Neural progenitor cell (in vitro differentiated cells): Measurements from ENCODE around the gene ITGA5. TPM values are rescaled to one million over a fixed set of nuclear protein-coding genes. Genes with fewer than 3 reads are reported as not detected.
"Not testable (repeated sequence)": the region's sequence is repeated elsewhere in the genome, so short reads cannot be mapped to it uniquely, and the experiment has no call there.

ENCODE experiments used
- DNase-seq: peaks from one replicate; pipeline ENCODE4 v3.0.0-alpha.2; 2016; ENCODE audit warnings: low spot score
- H2AFZ ChIP-seq: fragments of 200-600 bp; sonication (generic); replicated peaks from 2 replicates; pipeline ENCODE4 v1.6.1; 2016; ENCODE audit warnings: antibody characterized with exemption
- H3F3A ChIP-seq: fragments of 200-600 bp; sonication (generic); 2 replicates; pipeline ENCODE4 v1.6.1; 2016; ENCODE audit warnings: antibody characterized with exemption, low read depth
- H3K27ac ChIP-seq: fragments of 200-600 bp; sonication (generic); 2 replicates; pipeline ENCODE4 v1.5.1; 2016; ENCODE audit warnings: mild to moderate bottlenecking
- H3K27me3 ChIP-seq: fragments of 200-600 bp; sonication (generic); 2 replicates; pipeline ENCODE4 v1.6.1; 2016; ENCODE audit warnings: mild to moderate bottlenecking, moderate library complexity
- H3K36me3 ChIP-seq: fragments of 200-600 bp; sonication (generic); 2 replicates; pipeline ENCODE4 v1.5.1; 2016
- H3K4me1 ChIP-seq: fragments of 200-600 bp; sonication (generic); 2 replicates; pipeline ENCODE4 v1.6.1; 2016; ENCODE audit warnings: mixed run types
- H3K4me2 ChIP-seq: fragments of 200-600 bp; sonication (generic); 2 replicates; pipeline ENCODE4 v1.6.1; 2016
- H3K4me3 ChIP-seq: fragments of 200-600 bp; sonication (generic); 2 replicates; pipeline ENCODE4 v1.5.1; 2016
- H3K79me2 ChIP-seq: fragments of 200-600 bp; sonication (generic); 2 replicates; pipeline ENCODE4 v1.6.1; 2016; ENCODE audit warnings: low read depth
- H3K9ac ChIP-seq: fragments of 200-600 bp; sonication (generic); 2 replicates; pipeline ENCODE4 v1.6.1; 2016
- H3K9me3 ChIP-seq: fragments of 200-600 bp; sonication (generic); 2 replicates; pipeline ENCODE4 v1.5.1; 2016; ENCODE audit warnings: low read depth
- H4K20me1 ChIP-seq: fragments of 200-600 bp; sonication (generic); 2 replicates; pipeline ENCODE4 v1.6.1; 2016; ENCODE audit warnings: low read depth
- H3K27ac Mint-ChIP-seq: 3 replicates; pipeline ENCODE4 v1.8.0; 2021; ENCODE audit warnings: mixed read lengths
- H3K27me3 Mint-ChIP-seq: 2 replicates; pipeline ENCODE4 v1.8.0; 2022; ENCODE audit warnings: low read depth, mild to moderate bottlenecking, inconsistent platforms, moderate library complexity, mixed read lengths; ENCODE audit not compliant: insufficient read depth
- H3K36me3 Mint-ChIP-seq: 3 replicates; pipeline ENCODE4 v1.8.0; 2021; ENCODE audit warnings: mixed read lengths
- H3K4me1 Mint-ChIP-seq: 3 replicates; pipeline ENCODE4 v1.8.0; 2021; ENCODE audit warnings: mixed read lengths
- H3K4me3 Mint-ChIP-seq: 3 replicates; pipeline ENCODE4 v1.8.0; 2021; ENCODE audit warnings: mild to moderate bottlenecking, moderate library complexity, mixed read lengths
- H3K9me3 Mint-ChIP-seq: 3 replicates; pipeline ENCODE4 v1.8.0; 2020; ENCODE audit warnings: mixed read lengths
- EZH2 ChIP-seq: fragments of 200-600 bp; sonication (generic); IDR thresholded peaks from 2 replicates; pipeline ENCODE4 v1.6.1; 2017; ENCODE audit warnings: antibody characterized with exemption, mild to moderate bottlenecking, moderate library complexity
- EZH2phosphoT487 ChIP-seq: fragments of 200-600 bp; sonication (generic); IDR thresholded peaks from 2 replicates; pipeline ENCODE4 v1.6.1; 2017; ENCODE audit warnings: antibody characterized with exemption
- total RNA-seq: library from RNA; depleted of rRNA; stranded (reverse); fragments of >200 nt; gene quantifications from 2 replicates; pipeline ENCODE4 v1.2.3, GENCODE V29; 2015; ENCODE audit warnings: low replicate concordance
- TF ChIP-seq, protein P1 (sequence below): fragments of 200-600 bp; sonication (generic); IDR thresholded peaks from 2 replicates; pipeline ENCODE4 v1.5.1; 2017; ENCODE audit warnings: antibody characterized with exemption, mild to moderate bottlenecking

Gene ITGA5
- total RNA-seq, 1 donor from 2014 or later: 37.7 TPM

- Mint-ChIP-seq H3K36me3 (no peaks in the 10 kb centered on the region), H3K9me3 (no peaks in the 10 kb centered on the region), H3K4me3 (no peak overlapping the region), H3K27ac (no peak overlapping the region), H3K4me1 (peaks cover 34% of the 10 kb centered on the region), H3K27me3 (peaks cover 2% of the 10 kb centered on the region)
- Histone ChIP-seq H3K4me1 (peaks cover 89% of the 10 kb centered on the region), H3K9me3 (no peaks in the 10 kb centered on the region), H3K27me3 (no peaks in the 10 kb centered on the region), H3K4me2 (peak overlapping the region; percentile 90), H3K79me2 (peaks cover 35% of the 10 kb centered on the region), H3K9ac (peak overlapping the region; percentile 11), H3F3A (peaks cover 73% of the 10 kb centered on the region), H3K4me3 (peak overlapping the region; percentile 53), H4K20me1 (no peaks in the 10 kb centered on the region), H3K36me3 (no peaks in the 10 kb centered on the region), H2AFZ (no peak overlapping the region), H3K27ac (peak overlapping the region; percentile 99)
- no peak for TF ChIP-seq EZH2phosphoT487
- TF ChIP-seq, protein P1, sequence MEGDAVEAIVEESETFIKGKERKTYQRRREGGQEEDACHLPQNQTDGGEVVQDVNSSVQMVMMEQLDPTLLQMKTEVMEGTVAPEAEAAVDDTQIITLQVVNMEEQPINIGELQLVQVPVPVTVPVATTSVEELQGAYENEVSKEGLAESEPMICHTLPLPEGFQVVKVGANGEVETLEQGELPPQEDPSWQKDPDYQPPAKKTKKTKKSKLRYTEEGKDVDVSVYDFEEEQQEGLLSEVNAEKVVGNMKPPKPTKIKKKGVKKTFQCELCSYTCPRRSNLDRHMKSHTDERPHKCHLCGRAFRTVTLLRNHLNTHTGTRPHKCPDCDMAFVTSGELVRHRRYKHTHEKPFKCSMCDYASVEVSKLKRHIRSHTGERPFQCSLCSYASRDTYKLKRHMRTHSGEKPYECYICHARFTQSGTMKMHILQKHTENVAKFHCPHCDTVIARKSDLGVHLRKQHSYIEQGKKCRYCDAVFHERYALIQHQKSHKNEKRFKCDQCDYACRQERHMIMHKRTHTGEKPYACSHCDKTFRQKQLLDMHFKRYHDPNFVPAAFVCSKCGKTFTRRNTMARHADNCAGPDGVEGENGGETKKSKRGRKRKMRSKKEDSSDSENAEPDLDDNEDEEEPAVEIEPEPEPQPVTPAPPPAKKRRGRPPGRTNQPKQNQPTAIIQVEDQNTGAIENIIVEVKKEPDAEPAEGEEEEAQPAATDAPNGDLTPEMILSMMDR: no peak
- DNase-seq: peak; percentile 43
Observed at GRCh38 chr12:54356951-54357356, 62.1 kb downstream of the ITGA5 start.

GRCh38 chr12:54356228-54356627 is 62.8 kb downstream of the ITGA5 start:
- no peak overlapping the region for H3K9ac ChIP-seq
- H3K4me2 ChIP-seq: peak overlapping the region; percentile 90
- H3K4me3 ChIP-seq: peak overlapping the region; percentile 53

GRCh38 chr12:54355104-54355815 is 63.8 kb downstream of the ITGA5 start:
- no peaks in the 10 kb centered on the region for H3K9me3 ChIP-seq
- H3K4me1 ChIP-seq: peaks cover 94% of the 10 kb centered on the region
- H3K4me3 ChIP-seq: peak overlapping the region; percentile 53
- Mint-ChIP-seq H3K36me3 (peaks cover 5% of the 10 kb centered on the region), H3K9me3 (no peaks in the 10 kb centered on the region), H3K27me3 (peaks cover under 1% of the 10 kb centered on the region), H3K4me1 (peaks cover 42% of the 10 kb centered on the region), H3K4me3 (no peak overlapping the region), H3K27ac (no peak overlapping the region)
- H3K36me3 ChIP-seq: no peaks in the 10 kb centered on the region
- no peaks in the 10 kb centered on the region for H3K27me3 ChIP-seq
- H3K4me2 ChIP-seq: peak overlapping the region; percentile 90
- H3F3A ChIP-seq: peaks cover 88% of the 10 kb centered on the region
- no peaks in the 10 kb centered on the region for H4K20me1 ChIP-seq
- H2AFZ ChIP-seq: no peak overlapping the region
- peak overlapping the region; percentile 99 for H3K27ac ChIP-seq
- DNase-seq: peak; percentile 89
- peak overlapping the region; percentile 56 for H3K9ac ChIP-seq
- TF ChIP-seq, protein P1: peak; percentile 34
- no peak for TF ChIP-seq EZH2phosphoT487
- H3K79me2 ChIP-seq: peaks cover 35% of the 10 kb centered on the region

More at GRCh38 chr12:54356228-54356627, 62.8 kb downstream of the ITGA5 start:
- TF ChIP-seq EZH2 (no peak), EZH2phosphoT487 (no peak)
- TF ChIP-seq, protein P1: no peak
- H3K4me1 Mint-ChIP-seq: peaks cover 41% of the 10 kb centered on the region
- Histone ChIP-seq H2AFZ (no peak overlapping the region), H4K20me1 (no peaks in the 10 kb centered on the region), H3K9me3 (no peaks in the 10 kb centered on the region), H3K27ac (peak overlapping the region; percentile 99), H3K36me3 (no peaks in the 10 kb centered on the region), H3K79me2 (peaks cover 35% of the 10 kb centered on the region), H3K4me1 (peaks cover 94% of the 10 kb centered on the region), H3F3A (peaks cover 80% of the 10 kb centered on the region), H3K27me3 (no peaks in the 10 kb centered on the region)
- H3K9me3 Mint-ChIP-seq: no peaks in the 10 kb centered on the region
- peaks cover 2% of the 10 kb centered on the region for H3K27me3 Mint-ChIP-seq
- H3K27ac Mint-ChIP-seq: no peak overlapping the region
- DNase-seq: no peak
- no peaks in the 10 kb centered on the region for H3K36me3 Mint-ChIP-seq
- no peak overlapping the region for H3K4me3 Mint-ChIP-seq

DNA sequence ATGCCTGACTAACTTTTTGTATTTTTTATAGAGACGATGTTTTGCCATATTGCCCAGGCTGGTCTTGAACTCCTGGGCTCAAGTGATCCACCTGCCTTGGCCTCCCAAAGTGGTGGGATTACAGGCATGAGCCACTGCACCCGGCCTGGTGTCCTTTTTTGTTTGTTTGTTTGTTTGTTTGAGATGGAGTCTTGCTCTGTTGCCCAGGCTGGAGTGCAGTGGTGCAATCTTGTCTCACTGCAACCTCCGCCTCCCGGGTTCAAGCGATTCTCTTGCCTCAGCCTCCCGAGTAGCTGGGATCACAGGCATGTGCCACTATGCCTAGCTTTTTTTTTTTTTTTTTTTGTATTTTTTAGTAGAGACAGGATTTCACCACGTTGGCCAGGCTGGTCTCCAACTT is 64.8 kb downstream of the ITGA5 start:
- H3K36me3 ChIP-seq, H3K27me3 Mint-ChIP-seq, H3K27me3 ChIP-seq, H3K9ac ChIP-seq, H3K9me3 ChIP-seq, H4K20me1 ChIP-seq, H2AFZ ChIP-seq, H3K9me3 Mint-ChIP-seq, DNase-seq: not testable (repeated sequence)
- Mint-ChIP-seq H3K27ac (peak overlapping the region; percentile 100), H3K36me3 (peaks cover 12% of the 10 kb centered on the region), H3K4me3 (peak overlapping the region; percentile 90), H3K4me1 (peaks cover 50% of the 10 kb centered on the region)
- Histone ChIP-seq H3K4me1 (peaks cover 95% of the 10 kb centered on the region), H3K27ac (peak overlapping the region; percentile 99), H3K4me3 (peak overlapping the region; percentile 53), H3K79me2 (peaks cover 35% of the 10 kb centered on the region), H3F3A (peaks cover 88% of the 10 kb centered on the region), H3K4me2 (peak overlapping the region; percentile 90)
